ENCODE measurements around the gene HAPLN3. TPM values are rescaled to one million over a fixed set of nuclear protein-coding genes. Genes with fewer than 3 reads are reported as not detected.
A peak's percentile ranks its signal among the peaks of the same experiment; 100 is the strongest.

HAPLN3 gene
- total RNA-seq, 1 experiment from 2014 or later: 5.4 TPM

- DNase-seq (ENCODE audit: extremely low read depth, low read depth): no peak
These were observed 62.3 kb downstream of the HAPLN3 start for GRCh38 chr15:88832820-88833730.

- peak; percentile 63 for DNase-seq (ENCODE audit: extremely low read depth, low read depth)
These were observed 65.3 kb downstream of the HAPLN3 start for GRCh38 chr15:88830016-88830415.

- DNase-seq (ENCODE audit: extremely low read depth, low read depth): no peak
These were observed 66.6 kb downstream of the HAPLN3 start for GRCh38 chr15:88828791-88829190.

Other genes starting within 250 kb of the HAPLN3 start
- not detected in 2 replicates for gene ACAN, start 92.1 kb downstream of the HAPLN3 start, total RNA-seq (2014; rRNA removed; shearing (Covaris generic))
- gene MFGE8, start 17.8 kb upstream of the HAPLN3 start, total RNA-seq (2014; rRNA removed; shearing (Covaris generic)): 60.7 and 67.1 TPM in 2 replicates
- gene ABHD2, start 192.9 kb upstream of the HAPLN3 start, total RNA-seq (2014; rRNA removed; shearing (Covaris generic)): 21.0 and 22.7 TPM in 2 replicates

All from NCI-H460 (cell line).